NB4 (cell line): ENCODE measurements around the gene TBX6.

Source experiments
- MYC ChIP-seq: IDR thresholded peaks from 2 replicates; pipeline ENCODE4 v1.6.1; 2011; ENCODE audit warnings: low read depth, low read length
- POLR2A ChIP-seq: IDR thresholded peaks from 2 replicates; pipeline ENCODE4 v1.6.1; 2011; ENCODE audit warnings: mild to moderate bottlenecking; ENCODE audit not compliant: insufficient read length; ENCODE audit errors: extremely low read depth
- TF ChIP-seq, protein P1 (sequence below): IDR thresholded peaks from one replicate; pipeline ENCODE4 v1.5.1; 2012; ENCODE audit warnings: low read depth, low read length

DNA sequence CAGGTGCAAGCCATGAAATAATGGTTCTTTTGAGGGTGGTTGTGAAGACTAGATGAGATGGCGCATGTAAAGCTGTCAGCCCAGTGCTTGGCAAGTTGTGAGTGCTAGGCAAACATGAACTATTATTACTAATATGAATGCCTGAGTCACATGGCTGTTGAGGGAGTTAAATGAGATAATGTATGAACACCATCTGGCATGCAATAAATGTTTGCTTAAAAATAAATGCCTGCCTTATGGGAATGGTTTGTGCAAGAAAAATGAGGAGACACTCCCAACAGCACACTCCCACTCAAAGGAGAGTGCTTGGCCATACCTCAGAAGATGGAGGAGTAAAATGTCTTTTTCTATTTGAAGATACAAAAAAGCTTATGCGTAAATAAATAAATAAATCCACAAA is 27.7 kb upstream of the TBX6 start:
- TF ChIP-seq, protein P1, sequence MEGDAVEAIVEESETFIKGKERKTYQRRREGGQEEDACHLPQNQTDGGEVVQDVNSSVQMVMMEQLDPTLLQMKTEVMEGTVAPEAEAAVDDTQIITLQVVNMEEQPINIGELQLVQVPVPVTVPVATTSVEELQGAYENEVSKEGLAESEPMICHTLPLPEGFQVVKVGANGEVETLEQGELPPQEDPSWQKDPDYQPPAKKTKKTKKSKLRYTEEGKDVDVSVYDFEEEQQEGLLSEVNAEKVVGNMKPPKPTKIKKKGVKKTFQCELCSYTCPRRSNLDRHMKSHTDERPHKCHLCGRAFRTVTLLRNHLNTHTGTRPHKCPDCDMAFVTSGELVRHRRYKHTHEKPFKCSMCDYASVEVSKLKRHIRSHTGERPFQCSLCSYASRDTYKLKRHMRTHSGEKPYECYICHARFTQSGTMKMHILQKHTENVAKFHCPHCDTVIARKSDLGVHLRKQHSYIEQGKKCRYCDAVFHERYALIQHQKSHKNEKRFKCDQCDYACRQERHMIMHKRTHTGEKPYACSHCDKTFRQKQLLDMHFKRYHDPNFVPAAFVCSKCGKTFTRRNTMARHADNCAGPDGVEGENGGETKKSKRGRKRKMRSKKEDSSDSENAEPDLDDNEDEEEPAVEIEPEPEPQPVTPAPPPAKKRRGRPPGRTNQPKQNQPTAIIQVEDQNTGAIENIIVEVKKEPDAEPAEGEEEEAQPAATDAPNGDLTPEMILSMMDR = no peak
- TF ChIP-seq POLR2A (no peak), MYC (no peak)
